Left hindlimb (tissue), 1 donor: ENCODE data around the gene MPRIP.

Experiments
- DNase-seq: peaks from one replicate; pipeline ENCODE4 v3.0.0-alpha.2; 2018

MPRIP gene

GRCh38 chr17:17089796-17090641 is 47.8 kb downstream of the MPRIP start:
- DNase-seq, result peak; percentile 8

- peak; percentile 13 for DNase-seq
These were observed 48.4 kb downstream of the MPRIP start for GRCh38 chr17:17090642-17091103.

GRCh38 chr17:17091276-17091675 is 49.0 kb downstream of the MPRIP start:
- peak; percentile 13 for DNase-seq

GRCh38 chr17:17091856-17092756 is 49.8 kb downstream of the MPRIP start:
- DNase-seq, result peak; percentile 19

- no peak for DNase-seq
These were observed 51.5 kb downstream of the MPRIP start for GRCh38 chr17:17093764-17094163.

GRCh38 chr17:17096438-17097178 is 54.4 kb downstream of the MPRIP start:
- DNase-seq, result no peak

- DNase-seq, result no peak
These were observed 55.6 kb downstream of the MPRIP start for GRCh38 chr17:17097763-17098345.

- peak; percentile 80 for DNase-seq
These were observed 56.4 kb downstream of the MPRIP start for GRCh38 chr17:17098551-17099179.

GRCh38 chr17:17102176-17102575 is 59.9 kb downstream of the MPRIP start:
- no peak for DNase-seq

GRCh38 chr17:17103160-17103559 is 60.9 kb downstream of the MPRIP start:
- DNase-seq, result no peak

GRCh38 chr17:17104036-17104435 is 61.8 kb downstream of the MPRIP start:
- DNase-seq, result no peak

GRCh38 chr17:17104494-17104893 is 62.2 kb downstream of the MPRIP start:
- no peak for DNase-seq

GRCh38 chr17:17105976-17106375 is 63.7 kb downstream of the MPRIP start:
- no peak for DNase-seq

- no peak for DNase-seq
These were observed 64.5 kb downstream of the MPRIP start for GRCh38 chr17:17106756-17107155.

- no peak for DNase-seq
These were observed 65.0 kb downstream of the MPRIP start for GRCh38 chr17:17107281-17107680.

GRCh38 chr17:17107891-17108431 is 65.7 kb downstream of the MPRIP start:
- no peak for DNase-seq

GRCh38 chr17:17108451-17109049 is 66.3 kb downstream of the MPRIP start:
- DNase-seq, result no peak

- DNase-seq, result no peak
These were observed 67.0 kb downstream of the MPRIP start for GRCh38 chr17:17109256-17109655.

GRCh38 chr17:17109907-17110306 is 67.7 kb downstream of the MPRIP start:
- DNase-seq, result no peak

- no peak for DNase-seq
These were observed 68.3 kb downstream of the MPRIP start for GRCh38 chr17:17110520-17110919.
